ENCODE results near the gene BZW2.

The BZW2 gene

GRCh38 chr7:16616122-16616521, 29.9 kb upstream of the BZW2 start:
- TF ChIP-seq EZH2phosphoT487 (IDR thresholded peaks at IDR 0.05; ENCODE audit: borderline replicate concordance, low read length) (no peak), CTCF (IDR thresholded peaks at IDR 0.05; ENCODE audit: low read depth, low read length, poor library complexity, severe bottlenecking) (no peak)
- no peak overlapping the region for H3K27ac ChIP-seq (ENCODE audit: low read depth, low read length)
- no peaks in the 10 kb centered on the region for H4K20me1 ChIP-seq (ENCODE audit: control insufficient read depth, insufficient read depth, low read depth, low read length)
- H3K4me1 ChIP-seq (ENCODE audit: control insufficient read depth, low read length) = peaks cover 7% of the 10 kb centered on the region
- H3K79me2 ChIP-seq (ENCODE audit: control insufficient read depth, low read length) = no peaks in the 10 kb centered on the region
- H3K27me3 ChIP-seq (ENCODE audit: control insufficient read depth, low read length) = no peaks in the 10 kb centered on the region
- H3K9me3 ChIP-seq (ENCODE audit: control insufficient read depth, insufficient read depth, low read length) = no peaks in the 10 kb centered on the region
- no peaks in the 10 kb centered on the region for H3F3A ChIP-seq (ENCODE audit: control insufficient read depth, insufficient read depth)
- H3K36me3 ChIP-seq (ENCODE audit: control insufficient read depth, low read length) = 0 out of 2 replicates have a peak, but pooled peaks cover 3% of the 10 kb centered on the region
- no peak overlapping the region for H3K4me3 ChIP-seq (ENCODE audit: low read length)
- no peaks in the 10 kb centered on the region for H3K9me2 ChIP-seq (replicated peaks; ENCODE audit: control insufficient read depth, low read length)
- no peak overlapping the region for H3K4me2 ChIP-seq (ENCODE audit: low read length)

- Histone ChIP-seq H3K9me3 (ENCODE audit: control insufficient read depth, insufficient read depth, low read length) (no peaks in the 10 kb centered on the region), H3K27me3 (ENCODE audit: control insufficient read depth, low read length) (no peaks in the 10 kb centered on the region), H3K79me2 (ENCODE audit: control insufficient read depth, low read length) (no peaks in the 10 kb centered on the region), H4K20me1 (ENCODE audit: control insufficient read depth, insufficient read depth, low read depth, low read length) (no peaks in the 10 kb centered on the region), H3K9me2 (replicated peaks; ENCODE audit: control insufficient read depth, low read length) (no peaks in the 10 kb centered on the region), H3K4me1 (ENCODE audit: control insufficient read depth, low read length) (peaks cover 7% of the 10 kb centered on the region), H3F3A (ENCODE audit: control insufficient read depth, insufficient read depth) (no peaks in the 10 kb centered on the region), H3K4me3 (ENCODE audit: low read length) (no peak overlapping the region), H3K27ac (ENCODE audit: low read depth, low read length) (no peak overlapping the region), H3K4me2 (ENCODE audit: low read length) (no peak overlapping the region), H3K36me3 (ENCODE audit: control insufficient read depth, low read length) (0 out of 2 replicates have a peak, but pooled peaks cover 3% of the 10 kb centered on the region)
- TF ChIP-seq EZH2phosphoT487 (IDR thresholded peaks at IDR 0.05; ENCODE audit: borderline replicate concordance, low read length) = no peak
- no peak for TF ChIP-seq CTCF (IDR thresholded peaks at IDR 0.05; ENCODE audit: low read depth, low read length, poor library complexity, severe bottlenecking)
Observed at GRCh38 chr7:16616542-16616941, 29.4 kb upstream of the BZW2 start.

GRCh38 chr7:16619979-16620408, 26.0 kb upstream of the BZW2 start:
- TF ChIP-seq CTCF (IDR thresholded peaks at IDR 0.05; ENCODE audit: low read depth, low read length, poor library complexity, severe bottlenecking) = no peak
- H3K4me1 ChIP-seq (ENCODE audit: control insufficient read depth, low read length) = peaks cover 7% of the 10 kb centered on the region
- peaks cover 19% of the 10 kb centered on the region for H3K36me3 ChIP-seq (ENCODE audit: control insufficient read depth, low read length)
- H3K9me3 ChIP-seq (ENCODE audit: control insufficient read depth, insufficient read depth, low read length) = no peaks in the 10 kb centered on the region
- H4K20me1 ChIP-seq (ENCODE audit: control insufficient read depth, insufficient read depth, low read depth, low read length) = no peaks in the 10 kb centered on the region
- H3K27ac ChIP-seq (ENCODE audit: low read depth, low read length) = no peak overlapping the region
- H3F3A ChIP-seq (ENCODE audit: control insufficient read depth, insufficient read depth) = no peaks in the 10 kb centered on the region
- H3K9me2 ChIP-seq (replicated peaks; ENCODE audit: control insufficient read depth, low read length) = no peaks in the 10 kb centered on the region
- no peak overlapping the region for H3K4me2 ChIP-seq (ENCODE audit: low read length)
- H3K4me3 ChIP-seq (ENCODE audit: low read length) = no peak overlapping the region
- H3K27me3 ChIP-seq (ENCODE audit: control insufficient read depth, low read length) = no peaks in the 10 kb centered on the region
- H3K79me2 ChIP-seq (ENCODE audit: control insufficient read depth, low read length) = no peaks in the 10 kb centered on the region

- TF ChIP-seq CTCF (IDR thresholded peaks at IDR 0.05; ENCODE audit: low read depth, low read length, poor library complexity, severe bottlenecking) (no peak), EZH2phosphoT487 (IDR thresholded peaks at IDR 0.05; ENCODE audit: borderline replicate concordance, low read length) (no peak)
- Histone ChIP-seq H3K79me2 (ENCODE audit: control insufficient read depth, low read length) (no peaks in the 10 kb centered on the region), H3K4me2 (ENCODE audit: low read length) (no peak overlapping the region), H3K9me3 (ENCODE audit: control insufficient read depth, insufficient read depth, low read length) (no peaks in the 10 kb centered on the region), H3K4me3 (ENCODE audit: low read length) (no peak overlapping the region), H4K20me1 (ENCODE audit: control insufficient read depth, insufficient read depth, low read depth, low read length) (no peaks in the 10 kb centered on the region), H3K4me1 (ENCODE audit: control insufficient read depth, low read length) (no peaks in the 10 kb centered on the region), H3K36me3 (ENCODE audit: control insufficient read depth, low read length) (peaks cover 15% of the 10 kb centered on the region), H3F3A (ENCODE audit: control insufficient read depth, insufficient read depth) (no peaks in the 10 kb centered on the region), H3K27ac (ENCODE audit: low read depth, low read length) (no peak overlapping the region), H3K9me2 (replicated peaks; ENCODE audit: control insufficient read depth, low read length) (no peaks in the 10 kb centered on the region), H3K27me3 (ENCODE audit: control insufficient read depth, low read length) (no peaks in the 10 kb centered on the region)
Observed at GRCh38 chr7:16626388-16626787, 19.6 kb upstream of the BZW2 start.

Data from DOHH2 (cell line).